Medulla oblongata (tissue), 1 donor: ENCODE measurements around the gene CFAP90.
A peak's percentile ranks its signal among the peaks of the same experiment; 100 is the strongest.

Source experiments
- DNase-seq: peaks from one replicate; pipeline ENCODE4 v3.0.0-alpha.2; 2015; ENCODE audit errors: extremely low spot score

CFAP90 gene, protein sequence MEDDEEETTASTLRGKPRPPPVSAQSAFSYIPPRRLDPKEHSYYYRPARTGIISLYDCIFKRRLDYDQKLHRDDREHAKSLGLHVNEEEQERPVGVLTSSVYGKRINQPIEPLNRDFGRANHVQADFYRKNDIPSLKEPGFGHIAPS

DNA sequence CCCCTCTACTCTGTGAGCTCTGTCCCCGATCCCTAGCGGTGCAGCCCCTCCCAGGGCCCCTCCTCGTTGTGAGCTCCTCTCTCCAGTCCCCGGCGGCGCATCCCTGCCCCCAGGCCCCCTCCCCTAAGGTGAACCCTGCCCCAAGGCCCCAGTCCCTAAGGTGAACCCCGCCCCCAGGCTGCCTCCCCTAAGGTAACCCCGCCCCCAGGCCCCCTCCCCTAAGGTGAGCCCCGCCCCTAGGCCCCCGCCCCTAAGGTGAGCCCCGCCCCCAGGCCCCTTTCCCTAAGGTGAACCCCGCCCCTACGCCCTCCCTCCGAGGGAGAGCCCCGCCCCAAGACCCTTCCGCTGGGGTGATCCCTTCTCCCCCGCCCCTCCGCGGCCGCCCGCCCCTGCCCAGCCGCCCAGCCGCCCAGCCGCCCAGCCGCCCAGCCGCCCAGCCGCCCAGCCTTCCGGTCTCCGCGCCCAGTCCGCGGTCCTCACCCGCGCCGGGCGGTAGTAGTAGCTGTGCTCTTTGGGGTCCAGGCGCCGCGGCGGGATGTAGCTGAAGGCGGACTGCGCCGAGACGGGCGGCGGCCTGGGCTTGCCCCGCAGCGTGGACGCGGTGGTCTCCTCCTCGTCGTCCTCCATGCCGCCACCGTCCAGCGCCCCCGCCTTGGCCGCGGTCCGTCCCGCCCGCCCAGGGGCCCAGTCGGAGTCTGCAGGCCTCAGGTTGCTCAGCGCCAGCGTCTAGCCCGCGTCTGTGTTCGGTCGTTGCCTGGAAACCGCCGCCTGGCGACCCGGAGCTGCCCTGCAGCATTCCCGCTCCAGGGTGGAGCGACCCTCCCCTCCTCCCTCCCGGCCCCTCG, at the start of gene CFAP90:
CFAP90 (minus strand) TSS at position 739 of the 845 bp plus-strand sequence; CDS start at position 627, 112 bp downstream.
- DNase-seq: no peak

DNA sequence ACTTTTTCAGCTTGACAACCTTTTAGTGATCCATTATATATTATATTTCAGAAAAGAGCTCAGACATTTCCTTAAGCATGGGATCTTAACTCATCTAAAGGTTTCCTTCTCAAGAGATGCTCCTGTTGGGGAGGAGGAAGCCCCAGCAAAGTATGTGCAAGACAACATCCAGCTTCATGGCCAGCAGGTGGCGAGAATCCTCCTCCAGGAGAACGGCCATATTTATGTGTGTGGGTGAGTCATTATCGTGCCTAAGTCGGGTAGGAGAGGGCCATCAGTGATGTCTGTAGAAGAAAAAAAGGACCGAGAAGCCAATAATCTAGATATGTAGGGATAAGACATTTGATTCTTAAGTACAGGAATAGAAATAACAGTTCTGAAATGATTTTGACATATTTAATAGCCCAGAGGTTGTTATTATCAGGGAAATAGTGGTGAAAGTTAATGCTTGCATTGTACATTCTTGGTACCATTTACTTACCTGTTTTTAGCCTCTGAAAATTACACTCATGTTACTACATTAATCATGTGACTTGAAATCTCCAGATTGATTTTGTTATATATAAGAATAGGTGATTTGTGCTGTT, 46.2 kb upstream of the CFAP90 start:
- no peak for DNase-seq

DNA sequence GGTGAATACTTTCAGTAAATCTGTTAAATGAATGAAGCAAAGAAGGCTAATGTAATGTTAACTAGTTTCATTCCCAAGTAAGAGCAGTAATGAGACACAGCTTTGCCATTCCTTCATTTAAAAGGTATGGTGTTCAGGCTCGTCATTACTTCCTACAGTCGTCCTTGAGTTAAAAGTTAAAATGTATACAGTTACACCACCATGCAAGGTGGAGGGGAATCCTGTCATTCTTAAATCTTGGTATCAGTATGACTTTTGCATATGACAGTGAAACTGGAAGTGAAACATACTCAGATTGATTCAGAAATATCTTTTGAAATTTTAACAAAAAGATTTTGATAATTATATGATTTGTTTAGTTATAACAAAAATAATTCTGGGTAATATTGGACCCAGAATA, 43.9 kb upstream of the CFAP90 start:
- DNase-seq: no peak

DNA sequence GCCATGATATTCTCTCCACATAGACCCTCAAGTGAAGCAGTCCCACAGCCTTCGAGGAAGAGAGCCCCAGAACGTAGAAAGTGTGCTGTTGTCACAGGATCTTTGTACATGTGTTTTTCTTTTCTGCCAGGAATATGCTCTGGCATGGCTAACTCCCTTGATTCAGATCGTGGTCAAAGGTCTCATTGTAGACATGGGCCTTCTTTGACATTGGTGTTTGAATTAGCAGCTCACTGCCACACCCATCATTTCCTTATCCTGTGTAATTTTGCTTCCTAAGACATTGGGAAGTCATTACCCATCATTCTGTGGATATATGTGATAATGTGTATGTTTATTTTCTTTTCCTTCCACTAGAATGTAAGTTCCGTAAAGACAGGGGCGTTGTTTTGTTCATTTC, 43.5 kb upstream of the CFAP90 start:
- no peak for DNase-seq

DNA sequence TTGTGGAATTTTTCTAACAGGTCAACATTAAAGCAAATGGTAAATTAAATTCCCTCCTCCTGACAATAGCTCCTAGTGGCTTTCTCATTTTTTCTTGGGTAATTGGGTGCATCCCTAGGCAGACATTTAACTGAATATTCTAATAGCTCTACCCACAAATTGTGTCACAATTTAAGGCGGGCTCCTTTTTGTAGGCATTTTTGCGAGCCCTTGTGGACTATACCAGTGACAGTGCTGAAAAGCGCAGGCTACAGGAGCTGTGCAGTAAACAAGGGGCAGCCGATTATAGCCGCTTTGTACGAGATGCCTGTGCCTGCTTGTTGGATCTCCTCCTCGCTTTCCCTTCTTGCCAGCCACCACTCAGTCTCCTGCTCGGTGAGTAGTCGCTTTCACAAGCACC, 38.0 kb upstream of the CFAP90 start:
- DNase-seq: no peak

DNA sequence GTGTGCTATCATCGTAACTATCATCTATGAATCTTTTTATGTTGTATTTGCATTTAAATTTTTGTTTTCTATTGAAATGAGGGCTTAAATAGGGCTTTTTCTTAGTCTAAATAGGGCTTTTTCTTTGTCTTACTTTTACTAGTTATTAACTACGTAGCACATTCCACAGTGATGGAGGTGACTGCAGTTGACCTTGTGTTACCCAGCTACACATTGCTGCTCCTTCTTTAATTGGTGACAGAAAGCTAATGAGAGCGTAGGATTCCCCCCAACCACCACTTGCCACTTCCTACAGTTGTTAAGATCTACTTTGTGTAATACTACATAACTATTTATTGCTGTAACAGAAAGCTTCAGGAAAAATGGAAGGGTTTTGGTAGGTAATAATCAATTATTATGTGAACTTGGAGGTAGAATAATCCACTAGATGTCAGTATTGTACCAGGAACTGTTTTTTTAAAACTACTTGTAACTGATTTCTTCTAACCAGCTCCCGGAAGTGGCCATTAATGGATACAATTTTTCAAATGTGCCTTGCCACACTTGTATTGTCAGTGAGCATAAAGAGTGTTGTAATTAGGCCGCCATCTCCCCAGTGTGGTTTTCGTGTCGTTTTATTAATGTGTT, 36.0 kb upstream of the CFAP90 start:
- peak; percentile 70 for DNase-seq

DNA sequence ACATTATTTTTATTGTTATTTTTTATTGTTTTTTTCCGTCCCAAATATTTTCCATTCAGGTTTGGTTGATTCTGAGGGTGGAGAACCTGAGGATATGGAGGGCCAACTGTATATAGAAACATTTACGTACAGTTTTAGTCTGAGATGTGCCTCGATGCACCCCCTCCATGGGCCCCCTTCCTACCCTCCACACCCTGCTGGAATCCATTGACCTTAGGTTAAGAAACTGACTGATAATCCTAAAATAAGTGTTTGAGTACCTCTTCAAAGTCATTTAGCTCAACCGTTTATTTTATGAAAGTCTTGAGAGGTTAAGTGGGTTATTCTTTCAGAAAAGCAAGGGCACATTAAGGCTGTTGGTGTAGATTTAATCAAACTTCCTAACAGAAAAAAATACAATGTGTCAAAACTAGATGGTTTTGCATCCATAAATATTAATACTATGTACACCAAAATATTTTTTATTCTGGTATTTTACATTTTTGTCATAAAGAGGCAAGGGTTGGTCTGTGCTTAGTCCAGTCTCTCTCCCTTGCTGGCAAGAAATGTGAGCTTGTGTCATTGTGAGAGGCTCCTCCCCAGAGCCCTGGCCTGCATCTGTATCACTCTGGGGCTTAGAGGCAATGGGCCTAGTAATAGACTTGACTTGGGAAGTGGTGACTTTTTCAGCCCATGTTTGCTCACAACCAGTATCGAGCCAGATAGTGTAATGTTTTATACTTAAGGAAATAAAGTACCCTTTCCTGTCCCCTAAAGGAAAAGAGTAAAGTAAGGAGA, 33.7 kb upstream of the CFAP90 start:
- peak; percentile 84 for DNase-seq

DNA sequence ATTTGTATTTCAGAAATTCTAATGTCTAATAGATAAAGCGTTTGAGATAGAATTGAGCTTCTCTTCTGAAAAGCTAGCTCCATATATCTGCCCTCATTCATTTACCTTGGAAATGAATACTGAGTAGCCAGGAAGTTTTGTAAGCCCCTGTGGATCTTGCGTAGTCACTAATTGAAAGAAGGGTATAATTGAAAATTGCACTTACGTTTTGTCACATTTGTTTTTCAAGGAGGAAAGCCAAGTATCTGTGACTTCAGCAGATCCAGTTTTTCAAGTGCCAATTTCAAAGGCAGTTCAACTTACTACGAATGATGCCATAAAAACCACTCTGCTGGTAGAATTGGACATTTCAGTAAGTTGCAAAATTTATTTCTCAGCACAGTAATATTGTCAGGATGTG, 32.0 kb upstream of the CFAP90 start:
- DNase-seq: no peak

DNA sequence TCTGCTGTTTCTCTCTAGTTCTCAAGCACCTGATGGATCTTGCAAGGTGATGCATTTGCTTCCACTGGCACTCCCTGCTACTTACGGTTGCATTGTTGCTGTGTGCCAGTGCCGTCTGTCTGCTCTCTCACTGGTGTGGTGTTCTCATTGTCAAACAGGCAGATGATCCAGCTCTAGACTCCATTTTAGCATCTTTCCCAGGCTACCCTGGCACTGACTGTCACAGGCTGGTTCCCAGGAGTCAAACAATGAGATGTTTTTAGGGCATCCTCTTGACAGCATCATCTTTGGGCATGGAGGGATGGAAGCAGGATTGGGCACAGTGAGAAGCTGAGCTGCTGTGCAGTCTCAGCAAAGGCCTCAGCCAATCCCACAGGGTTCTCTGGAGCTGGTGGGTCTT, 30.9 kb upstream of the CFAP90 start:
- peak; percentile 88 for DNase-seq

DNA sequence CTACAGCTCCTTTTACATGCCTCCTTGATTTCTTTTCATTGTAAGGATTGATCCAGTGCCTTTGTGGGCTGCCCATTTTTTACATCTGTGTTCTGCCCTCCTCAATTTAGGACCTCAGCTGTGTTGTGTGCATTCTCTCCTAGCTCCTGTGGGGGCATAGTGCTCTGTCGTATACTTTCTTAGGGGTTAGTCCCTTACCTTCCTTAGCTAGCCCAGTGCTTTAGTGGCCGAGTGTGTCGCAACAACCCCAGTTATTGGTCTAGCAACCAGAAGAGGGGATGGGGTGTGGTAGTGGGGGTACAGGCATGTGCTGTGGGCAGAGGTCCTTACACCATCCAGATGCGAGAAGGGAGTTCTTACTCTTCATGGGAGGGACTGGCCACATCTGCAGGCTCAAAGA, 30.2 kb upstream of the CFAP90 start:
- DNase-seq: no peak

DNA sequence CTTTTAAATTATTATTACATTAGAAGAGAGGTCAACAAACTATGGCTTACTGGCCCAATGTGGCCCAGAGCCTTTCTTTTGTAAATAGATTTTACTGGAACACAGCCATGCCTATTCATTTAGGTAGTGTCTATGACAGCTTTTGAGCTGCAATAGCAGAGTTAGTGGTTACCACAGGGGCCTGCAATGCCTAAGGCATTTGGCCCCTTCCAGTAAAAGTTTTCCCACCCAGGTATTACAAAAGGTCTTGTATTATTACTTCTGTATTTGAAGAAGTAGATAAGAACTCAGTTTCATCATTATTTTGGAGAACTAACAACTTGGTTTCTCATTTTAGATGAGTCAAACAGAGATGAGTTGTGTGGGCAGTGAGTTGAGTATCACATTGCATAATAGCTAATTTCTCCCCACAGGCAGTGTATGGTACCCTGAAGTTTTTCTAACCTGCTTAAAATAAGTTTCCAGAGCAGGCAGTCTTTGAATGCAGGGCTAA, 27.5 kb upstream of the CFAP90 start:
- no peak for DNase-seq

DNA sequence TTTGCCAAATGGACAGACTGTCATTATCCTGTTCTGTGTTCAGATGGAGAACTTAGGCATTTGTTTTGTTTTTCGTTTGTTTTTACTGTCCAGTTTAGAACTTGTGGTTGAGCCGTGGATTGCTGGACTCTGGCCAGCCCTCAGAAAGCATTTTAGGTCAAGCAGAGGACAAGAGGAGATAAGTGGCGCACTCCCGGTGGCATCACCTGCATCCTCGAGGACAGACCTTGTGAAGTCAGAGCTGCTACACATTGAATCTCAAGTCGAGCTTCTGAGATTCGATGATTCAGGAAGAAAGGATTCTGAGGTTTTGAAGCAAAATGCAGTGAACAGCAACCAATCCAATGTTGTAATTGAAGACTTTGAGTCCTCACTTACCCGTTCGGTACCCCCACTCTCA, 26.9 kb upstream of the CFAP90 start:
- DNase-seq: no peak

DNA sequence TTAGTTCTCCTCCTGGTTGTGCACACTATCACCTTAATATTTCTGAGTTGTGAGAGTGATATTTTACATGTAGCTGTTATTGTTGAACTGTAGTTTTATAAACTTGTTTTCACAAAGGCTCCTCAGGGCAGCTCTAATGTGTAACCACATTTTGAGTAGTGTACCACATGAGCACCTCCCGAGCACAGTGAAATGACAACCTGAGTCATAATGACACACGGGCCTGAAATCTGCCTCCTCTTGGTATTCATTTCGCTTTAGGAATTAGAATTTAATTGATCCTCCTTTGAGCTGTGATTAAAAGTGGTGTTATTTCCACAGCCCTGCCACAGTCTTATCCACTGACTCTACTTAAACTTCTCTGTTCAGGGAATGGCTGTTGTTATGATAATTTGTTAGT, 25.9 kb upstream of the CFAP90 start:
- no peak for DNase-seq

DNA sequence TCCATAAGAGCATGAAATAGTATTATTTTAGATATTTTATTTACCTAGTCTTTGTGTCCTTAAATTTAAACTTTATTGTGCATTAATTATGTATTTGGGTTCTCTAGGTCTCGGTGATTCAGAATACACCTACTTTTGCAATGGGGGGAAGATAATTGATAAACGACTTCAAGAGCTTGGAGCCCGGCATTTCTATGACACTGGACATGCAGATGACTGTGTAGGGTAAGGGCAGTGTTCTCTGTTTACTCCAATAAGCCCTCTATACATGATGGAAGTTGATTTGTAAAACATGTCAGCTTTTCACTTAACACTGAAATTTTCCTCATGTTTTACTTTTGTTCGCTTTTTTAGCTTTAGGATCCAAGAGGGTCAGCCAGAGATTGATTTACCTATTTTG, 24.2 kb upstream of the CFAP90 start:
- no peak for DNase-seq

DNA sequence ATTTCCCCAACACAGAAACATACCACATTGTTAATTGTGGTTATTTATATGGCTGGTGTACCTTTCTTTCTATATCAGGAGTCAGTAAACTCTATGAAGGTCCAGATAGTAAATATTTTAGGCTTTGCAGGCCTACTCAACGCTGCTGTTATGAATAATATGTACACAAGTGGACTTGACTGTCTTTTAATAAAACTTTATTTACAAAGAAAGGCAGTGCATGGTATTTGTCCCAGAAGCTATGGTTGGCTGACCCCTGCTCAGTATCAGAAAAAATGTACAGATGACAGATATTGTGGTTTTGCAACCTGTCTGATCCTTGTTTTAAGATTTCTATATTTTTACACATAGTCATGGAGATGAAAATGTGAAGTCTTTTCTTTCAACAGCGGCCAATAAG, 23.7 kb upstream of the CFAP90 start:
- DNase-seq: no peak

DNA sequence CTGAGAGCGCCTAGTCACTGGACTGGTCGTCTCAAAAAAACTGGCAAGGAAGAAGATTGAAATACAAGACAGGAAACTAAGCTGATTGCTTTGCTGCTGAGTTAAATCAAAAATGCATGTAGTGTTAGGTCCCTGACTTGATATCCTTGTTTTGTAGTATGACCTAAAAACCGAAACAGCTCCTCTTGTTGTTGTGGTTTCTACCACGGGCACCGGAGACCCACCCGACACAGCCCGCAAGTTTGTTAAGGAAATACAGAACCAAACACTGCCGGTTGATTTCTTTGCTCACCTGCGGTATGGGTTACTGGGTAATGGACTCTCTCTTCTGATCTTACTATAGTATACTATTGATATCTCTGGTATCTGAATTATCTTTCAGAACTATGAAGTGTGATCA, 22.3 kb upstream of the CFAP90 start:
- DNase-seq: no peak

DNA sequence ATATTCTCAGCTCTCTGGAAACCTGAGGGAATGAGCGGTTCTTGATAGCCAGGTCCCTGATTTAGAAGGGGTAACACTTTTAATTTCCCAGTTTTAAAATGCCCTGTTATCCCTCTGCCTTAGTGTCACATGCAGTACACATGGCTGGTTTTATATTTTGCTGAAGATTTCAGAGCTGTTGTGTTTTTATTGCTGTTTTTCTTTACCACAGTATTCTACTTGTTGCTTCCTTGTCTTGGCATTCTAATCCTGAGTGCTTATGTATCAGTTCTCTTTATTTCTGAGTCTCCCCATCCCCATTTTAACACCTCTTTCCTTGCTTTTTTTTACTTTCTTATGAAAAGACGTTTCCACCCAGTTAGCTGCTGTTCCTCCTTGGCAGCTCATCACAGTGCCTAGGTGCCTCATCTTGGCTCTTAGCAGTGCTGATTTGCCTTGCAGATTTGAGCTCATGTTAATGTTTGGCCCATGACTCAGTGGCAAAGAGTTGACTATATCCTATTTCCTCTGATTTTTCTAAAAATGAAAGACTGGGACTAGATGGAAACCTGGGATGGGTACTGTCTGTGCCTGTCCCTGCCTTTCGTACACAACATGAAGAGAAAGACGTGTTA, 21.7 kb upstream of the CFAP90 start:
- no peak for DNase-seq

DNA sequence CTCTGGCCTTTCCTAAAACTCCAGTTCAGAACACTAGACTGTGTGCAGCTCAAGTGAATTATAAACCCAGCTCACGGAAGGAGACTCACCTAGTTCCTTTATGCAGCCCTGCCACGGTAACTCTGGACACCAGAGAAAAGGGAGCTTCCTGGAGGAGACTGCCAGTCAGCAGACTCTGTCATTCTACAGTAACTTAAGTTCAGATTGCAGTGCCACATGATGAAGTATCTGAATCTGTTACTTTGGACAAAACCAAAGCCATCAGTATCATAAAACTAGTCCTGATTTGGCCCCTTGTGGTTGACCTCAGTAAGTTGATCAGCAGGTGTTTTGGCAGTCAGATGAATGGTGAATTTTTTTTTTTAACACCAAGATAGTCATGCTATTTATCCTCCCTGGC, 20.7 kb upstream of the CFAP90 start:
- DNase-seq: no peak

DNA sequence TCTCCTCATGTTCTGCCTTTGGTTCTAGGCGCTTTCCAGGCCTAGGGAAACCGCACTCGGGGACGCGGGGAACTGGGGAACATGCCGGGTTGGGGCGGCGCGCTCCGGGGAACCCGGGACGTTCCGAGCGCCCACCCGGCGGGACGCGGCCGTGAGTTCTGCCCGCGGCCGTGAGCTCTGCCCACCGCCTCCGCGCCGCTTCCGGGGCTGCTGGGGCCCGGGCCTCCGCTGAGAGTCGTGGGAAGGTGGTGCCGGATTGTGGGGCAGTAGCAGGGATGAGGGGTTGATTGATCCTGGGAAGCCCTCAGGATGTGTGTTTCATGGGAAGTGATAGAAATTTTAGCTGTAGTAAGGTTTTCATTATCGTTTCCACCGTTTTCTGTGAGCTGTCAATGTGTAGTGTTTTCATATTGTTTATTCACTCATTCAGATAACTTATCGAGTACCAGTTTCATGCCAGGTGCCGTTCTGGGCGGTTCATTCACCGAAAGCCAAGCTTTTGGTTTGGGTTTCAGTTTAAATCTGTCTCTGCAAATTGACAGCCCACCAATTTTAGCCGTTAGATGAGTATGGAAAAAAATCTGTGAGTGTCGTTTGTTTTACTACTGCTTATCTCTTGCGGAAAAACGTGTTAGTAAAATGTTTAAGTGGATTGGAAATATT, 18.7 kb upstream of the CFAP90 start:
- DNase-seq: no peak

DNA sequence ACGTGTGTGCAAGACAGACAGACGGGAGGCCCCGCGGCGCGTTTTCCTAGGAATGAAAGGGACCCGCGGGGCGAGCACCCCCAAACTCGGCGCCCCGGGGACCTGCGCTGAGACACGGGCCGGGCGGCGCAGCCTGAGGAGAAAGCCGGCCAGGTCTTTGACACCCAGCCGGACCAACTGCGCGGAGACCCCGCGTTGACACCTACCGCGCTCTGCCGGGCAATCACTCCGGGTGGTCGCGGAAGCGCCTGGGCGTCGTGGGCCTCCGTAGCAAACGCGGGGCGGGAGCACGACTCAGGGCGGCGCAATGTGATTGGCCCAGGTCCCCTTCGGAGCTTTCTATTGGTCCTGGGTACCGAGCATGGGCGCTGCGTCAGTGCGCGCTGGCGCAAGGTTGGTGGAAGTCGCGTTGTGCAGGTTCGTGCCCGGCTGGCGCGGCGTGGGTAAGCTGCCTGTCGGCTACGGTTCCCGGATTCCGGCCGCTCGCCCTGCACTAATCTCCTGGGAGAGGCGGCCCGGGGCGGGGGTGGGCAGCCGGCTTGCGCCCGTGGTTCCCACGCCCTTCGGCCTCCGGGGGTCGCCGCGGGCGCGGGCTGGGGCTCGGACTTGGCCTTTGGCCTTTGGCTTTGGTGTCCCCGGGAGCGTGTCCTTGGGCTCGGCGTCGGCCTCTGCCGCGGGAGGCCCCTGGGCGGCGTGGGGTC, 18.0 kb upstream of the CFAP90 start, which contains the start of the genes FASTKD3 and MTRR:
FASTKD3 (minus strand) TSS at position 259 of the 701 bp plus-strand sequence. CDS start 948 bp downstream, outside the sequence.
MTRR (plus strand) TSS at position 376 of the 701 bp plus-strand sequence. CDS start 1,647 bp downstream, outside the sequence.
- peak; percentile 95 for DNase-seq
